OCI-LY3 (cell line): ENCODE data around the gene DUSP10.

Experiments
- H2AFZ ChIP-seq: fragments of 200-600, 300-600 bp; shearing (Covaris generic); 2 replicates; pipeline ENCODE4 v1.6.0; 2014; ENCODE audit warnings: antibody characterized with exemption, low read depth, low read length
- H3K27ac ChIP-seq: fragments of 200-600, 300-600 bp; sonication (generic); 2 replicates; pipeline ENCODE4 v1.5.1; 2014; ENCODE audit warnings: mild to moderate bottlenecking, low read length, moderate library complexity, mixed read lengths
- H3K27me3 ChIP-seq: fragments of 200-600, 300-600 bp; sonication (generic); 2 replicates; pipeline ENCODE4 v1.6.1; 2014; ENCODE audit warnings: low read depth, low read length, mixed read lengths
- H3K36me3 ChIP-seq: fragments of 200-600, 300-600 bp; sonication (generic); replicated peaks from 2 replicates; pipeline ENCODE3; 2014; ENCODE audit warnings: low read depth, low read length, mixed read lengths
- H3K4me1 ChIP-seq: fragments of 300-600, 200-600 bp; sonication (generic); 2 replicates; pipeline ENCODE4 v1.6.1; 2014; ENCODE audit warnings: low read length, mixed read lengths
- H3K4me2 ChIP-seq: fragments of 200-600, 300-600 bp; sonication (generic); 2 replicates; pipeline ENCODE4 v1.6.1; 2014; ENCODE audit warnings: low read length, mixed read lengths
- H3K4me3 ChIP-seq: fragments of 300-600, 200-600 bp; sonication (generic); 2 replicates; pipeline ENCODE4 v1.5.1; 2014; ENCODE audit warnings: antibody characterized with exemption, mild to moderate bottlenecking, low read length, moderate library complexity
- H3K79me2 ChIP-seq: fragments of 300-600, 200-600 bp; shearing (Covaris generic); 2 replicates; pipeline ENCODE4 v1.6.1; 2014; ENCODE audit warnings: mild to moderate bottlenecking, low read length, mixed read lengths
- H3K9ac ChIP-seq: fragments of 300-600, 200-600 bp; shearing (Covaris generic); 2 replicates; pipeline ENCODE4 v1.6.0; 2014; ENCODE audit warnings: mild to moderate bottlenecking, low read length, moderate library complexity
- H3K9me3 ChIP-seq: fragments of 200-600, 300-600 bp; shearing (Covaris generic); 2 replicates; pipeline ENCODE4 v1.6.1; 2014; ENCODE audit warnings: low read length, mixed read lengths; ENCODE audit not compliant: insufficient read depth
- H4K20me1 ChIP-seq: fragments of 200-600, 300-600 bp; sonication (generic); 2 replicates; pipeline ENCODE4 v1.6.1; 2016; ENCODE audit warnings: low read length, mixed read lengths; ENCODE audit not compliant: insufficient read depth
- EZH2phosphoT487 ChIP-seq: fragments of 200-600 bp; shearing (Covaris generic); IDR thresholded peaks from 2 replicates; pipeline ENCODE4 v1.6.1; 2018; ENCODE audit warnings: antibody characterized with exemption, mixed run types, low read depth
- TF ChIP-seq, protein P1 (sequence below): fragments of 200-600, 300-600 bp; sonication (generic); IDR thresholded peaks from 2 replicates; pipeline ENCODE4 v1.5.1; 2014; ENCODE audit warnings: antibody characterized with exemption, low read length, low read depth

The DUSP10 gene

GRCh38 chr1:221766210-221766609, 24.3 kb upstream of the DUSP10 start:
- no peak overlapping the region for H3K4me3 ChIP-seq
- no peak overlapping the region for H3K27ac ChIP-seq
- H3K9me3 ChIP-seq: no peaks in the 10 kb centered on the region
- peaks cover 5% of the 10 kb centered on the region for H3K4me1 ChIP-seq
- H4K20me1 ChIP-seq: no peaks in the 10 kb centered on the region
- no peaks in the 10 kb centered on the region for H3K79me2 ChIP-seq
- H3K27me3 ChIP-seq: no peaks in the 10 kb centered on the region
- no peak for TF ChIP-seq EZH2phosphoT487
- TF ChIP-seq, protein P1, sequence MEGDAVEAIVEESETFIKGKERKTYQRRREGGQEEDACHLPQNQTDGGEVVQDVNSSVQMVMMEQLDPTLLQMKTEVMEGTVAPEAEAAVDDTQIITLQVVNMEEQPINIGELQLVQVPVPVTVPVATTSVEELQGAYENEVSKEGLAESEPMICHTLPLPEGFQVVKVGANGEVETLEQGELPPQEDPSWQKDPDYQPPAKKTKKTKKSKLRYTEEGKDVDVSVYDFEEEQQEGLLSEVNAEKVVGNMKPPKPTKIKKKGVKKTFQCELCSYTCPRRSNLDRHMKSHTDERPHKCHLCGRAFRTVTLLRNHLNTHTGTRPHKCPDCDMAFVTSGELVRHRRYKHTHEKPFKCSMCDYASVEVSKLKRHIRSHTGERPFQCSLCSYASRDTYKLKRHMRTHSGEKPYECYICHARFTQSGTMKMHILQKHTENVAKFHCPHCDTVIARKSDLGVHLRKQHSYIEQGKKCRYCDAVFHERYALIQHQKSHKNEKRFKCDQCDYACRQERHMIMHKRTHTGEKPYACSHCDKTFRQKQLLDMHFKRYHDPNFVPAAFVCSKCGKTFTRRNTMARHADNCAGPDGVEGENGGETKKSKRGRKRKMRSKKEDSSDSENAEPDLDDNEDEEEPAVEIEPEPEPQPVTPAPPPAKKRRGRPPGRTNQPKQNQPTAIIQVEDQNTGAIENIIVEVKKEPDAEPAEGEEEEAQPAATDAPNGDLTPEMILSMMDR: no peak
- no peaks in the 10 kb centered on the region for H3K36me3 ChIP-seq
- H2AFZ ChIP-seq: no peak overlapping the region
- H3K9ac ChIP-seq: no peak overlapping the region
- H3K4me2 ChIP-seq: no peak overlapping the region

DNA sequence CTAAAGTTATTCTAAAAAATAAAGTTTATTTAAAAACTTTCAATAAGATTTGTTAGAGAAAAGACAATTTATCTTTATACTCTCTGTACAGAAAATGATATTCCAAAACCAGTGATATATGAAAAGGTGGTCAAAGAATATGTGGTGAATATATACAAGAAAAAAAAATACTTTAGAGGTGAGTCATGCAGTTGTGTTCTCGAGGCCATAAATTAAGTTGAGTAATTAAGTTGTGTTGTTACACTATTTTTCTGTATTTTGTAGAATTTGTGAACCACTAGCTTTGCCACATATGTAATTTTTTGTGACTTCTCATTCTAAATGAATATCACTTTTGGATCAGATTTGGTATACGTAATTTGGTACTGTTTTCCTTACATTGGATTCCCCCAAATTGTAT, 23.6 kb upstream of the DUSP10 start:
- H3K4me2 ChIP-seq: no peak overlapping the region
- no peak overlapping the region for H3K4me3 ChIP-seq
- H4K20me1 ChIP-seq: no peaks in the 10 kb centered on the region
- H2AFZ ChIP-seq: no peak overlapping the region
- no peak overlapping the region for H3K27ac ChIP-seq
- TF ChIP-seq, protein P1: no peak
- TF ChIP-seq EZH2phosphoT487: no peak
- peaks cover 9% of the 10 kb centered on the region for H3K4me1 ChIP-seq
- H3K36me3 ChIP-seq: no peaks in the 10 kb centered on the region
- no peaks in the 10 kb centered on the region for H3K27me3 ChIP-seq
- H3K9me3 ChIP-seq: no peaks in the 10 kb centered on the region
- H3K79me2 ChIP-seq: no peaks in the 10 kb centered on the region
- no peak overlapping the region for H3K9ac ChIP-seq

GRCh38 chr1:221762121-221762520, 20.2 kb upstream of the DUSP10 start:
- Histone ChIP-seq H3K4me3 (no peak overlapping the region), H3K9ac (no peak overlapping the region), H3K36me3 (no peaks in the 10 kb centered on the region), H3K9me3 (no peaks in the 10 kb centered on the region), H2AFZ (no peak overlapping the region), H3K27me3 (no peaks in the 10 kb centered on the region), H3K4me2 (no peak overlapping the region), H3K27ac (no peak overlapping the region), H3K79me2 (no peaks in the 10 kb centered on the region), H4K20me1 (no peaks in the 10 kb centered on the region), H3K4me1 (peaks cover 17% of the 10 kb centered on the region)
- TF ChIP-seq EZH2phosphoT487: no peak
- TF ChIP-seq, protein P1: no peak

DNA sequence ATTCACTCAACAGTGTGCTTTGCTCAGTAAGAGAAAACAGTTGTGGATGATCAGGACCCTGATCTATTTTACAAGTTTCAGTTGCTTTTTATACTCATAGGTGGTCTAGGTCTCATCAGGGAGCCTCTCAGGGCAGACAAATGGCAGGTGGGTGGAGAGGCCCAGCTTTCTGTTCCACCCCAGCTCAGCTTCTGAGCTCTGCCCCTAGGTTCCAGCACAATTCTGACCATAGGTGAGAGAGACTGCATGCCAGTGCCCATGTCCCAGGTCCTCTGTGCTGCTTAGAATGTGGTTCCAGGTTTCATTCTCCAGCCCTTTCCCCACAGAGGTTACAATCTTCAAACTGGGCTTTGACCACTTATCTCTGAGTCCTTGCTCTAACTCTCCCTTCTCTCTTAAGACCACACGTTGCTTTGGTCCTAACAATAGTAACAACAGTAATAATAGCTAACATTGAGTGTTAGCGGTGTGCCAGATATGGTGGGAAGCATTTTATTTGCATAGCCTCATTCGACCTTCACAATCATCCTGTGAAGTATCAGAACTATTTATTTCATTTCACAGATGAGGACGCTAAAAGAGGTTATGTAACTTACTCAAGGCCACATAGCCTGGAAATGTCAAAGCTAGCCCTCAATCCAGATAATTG, 19.6 kb upstream of the DUSP10 start:
- H2AFZ ChIP-seq: peak overlapping the region; percentile 0; the same call in 1 of the 2 replicates
- no peak overlapping the region for H3K27ac ChIP-seq

More for the DNA sequence above, 19.6 kb upstream of the DUSP10 start:
- Histone ChIP-seq H3K27me3 (no peaks in the 10 kb centered on the region), H3K79me2 (no peaks in the 10 kb centered on the region), H3K9ac (no peak overlapping the region), H4K20me1 (no peaks in the 10 kb centered on the region), H3K4me3 (no peak overlapping the region), H3K4me1 (peaks cover 23% of the 10 kb centered on the region), H3K9me3 (no peaks in the 10 kb centered on the region), H3K4me2 (no peak overlapping the region), H3K36me3 (no peaks in the 10 kb centered on the region)
- no peak for TF ChIP-seq EZH2phosphoT487
- TF ChIP-seq, protein P1: no peak
